Epithelial cell of esophagus (primary cell): ENCODE data around the gene PTPRN2.
"Not testable (repeated sequence)": the region's sequence is repeated elsewhere in the genome, so short reads cannot be mapped to it uniquely, and the experiment has no call there.

Source experiments
- DNase-seq: peaks from one replicate; pipeline ENCODE4 v3.0.0; 2010; ENCODE audit warnings: low read depth
- H3K4me3 ChIP-seq: 2 replicates; pipeline ENCODE4 v1.5.1; 2011; ENCODE audit warnings: mild to moderate bottlenecking, low read length, control low read depth
- TF ChIP-seq, protein P1 (sequence below): IDR thresholded peaks from 2 replicates; pipeline ENCODE4 v1.5.1; 2011; ENCODE audit warnings: low read depth, mild to moderate bottlenecking, low read length, control low read depth, inconsistent platforms; ENCODE audit not compliant: insufficient read depth; ENCODE audit errors: missing control alignments

Gene PTPRN2

DNA sequence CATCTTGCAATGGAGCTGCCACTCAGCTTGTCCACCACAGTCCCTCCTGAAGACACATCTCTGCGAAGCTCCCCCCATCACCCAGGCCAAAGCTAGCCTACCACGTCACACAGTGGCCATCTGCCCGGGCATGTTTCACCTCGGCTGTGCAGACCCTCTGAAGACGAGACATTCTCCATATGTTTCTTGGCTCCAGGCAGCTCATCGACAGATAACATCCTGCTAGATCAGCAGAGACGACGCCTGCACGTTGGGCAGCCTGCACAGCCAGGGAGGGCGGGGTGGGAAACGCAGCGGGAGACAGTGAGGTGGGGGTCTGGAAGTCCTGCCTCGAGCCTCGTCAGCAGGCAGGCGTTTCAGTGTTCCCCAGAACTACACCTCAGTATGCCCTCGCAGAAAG is 53.0 kb downstream of the PTPRN2 start:
- no peak overlapping the region for H3K4me3 ChIP-seq
- DNase-seq, result no peak
- TF ChIP-seq, protein P1, sequence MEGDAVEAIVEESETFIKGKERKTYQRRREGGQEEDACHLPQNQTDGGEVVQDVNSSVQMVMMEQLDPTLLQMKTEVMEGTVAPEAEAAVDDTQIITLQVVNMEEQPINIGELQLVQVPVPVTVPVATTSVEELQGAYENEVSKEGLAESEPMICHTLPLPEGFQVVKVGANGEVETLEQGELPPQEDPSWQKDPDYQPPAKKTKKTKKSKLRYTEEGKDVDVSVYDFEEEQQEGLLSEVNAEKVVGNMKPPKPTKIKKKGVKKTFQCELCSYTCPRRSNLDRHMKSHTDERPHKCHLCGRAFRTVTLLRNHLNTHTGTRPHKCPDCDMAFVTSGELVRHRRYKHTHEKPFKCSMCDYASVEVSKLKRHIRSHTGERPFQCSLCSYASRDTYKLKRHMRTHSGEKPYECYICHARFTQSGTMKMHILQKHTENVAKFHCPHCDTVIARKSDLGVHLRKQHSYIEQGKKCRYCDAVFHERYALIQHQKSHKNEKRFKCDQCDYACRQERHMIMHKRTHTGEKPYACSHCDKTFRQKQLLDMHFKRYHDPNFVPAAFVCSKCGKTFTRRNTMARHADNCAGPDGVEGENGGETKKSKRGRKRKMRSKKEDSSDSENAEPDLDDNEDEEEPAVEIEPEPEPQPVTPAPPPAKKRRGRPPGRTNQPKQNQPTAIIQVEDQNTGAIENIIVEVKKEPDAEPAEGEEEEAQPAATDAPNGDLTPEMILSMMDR, result no peak

- not testable (repeated sequence) for DNase-seq
Observed at GRCh38 chr7:158534134-158534515, 53.5 kb downstream of the PTPRN2 start.

DNA sequence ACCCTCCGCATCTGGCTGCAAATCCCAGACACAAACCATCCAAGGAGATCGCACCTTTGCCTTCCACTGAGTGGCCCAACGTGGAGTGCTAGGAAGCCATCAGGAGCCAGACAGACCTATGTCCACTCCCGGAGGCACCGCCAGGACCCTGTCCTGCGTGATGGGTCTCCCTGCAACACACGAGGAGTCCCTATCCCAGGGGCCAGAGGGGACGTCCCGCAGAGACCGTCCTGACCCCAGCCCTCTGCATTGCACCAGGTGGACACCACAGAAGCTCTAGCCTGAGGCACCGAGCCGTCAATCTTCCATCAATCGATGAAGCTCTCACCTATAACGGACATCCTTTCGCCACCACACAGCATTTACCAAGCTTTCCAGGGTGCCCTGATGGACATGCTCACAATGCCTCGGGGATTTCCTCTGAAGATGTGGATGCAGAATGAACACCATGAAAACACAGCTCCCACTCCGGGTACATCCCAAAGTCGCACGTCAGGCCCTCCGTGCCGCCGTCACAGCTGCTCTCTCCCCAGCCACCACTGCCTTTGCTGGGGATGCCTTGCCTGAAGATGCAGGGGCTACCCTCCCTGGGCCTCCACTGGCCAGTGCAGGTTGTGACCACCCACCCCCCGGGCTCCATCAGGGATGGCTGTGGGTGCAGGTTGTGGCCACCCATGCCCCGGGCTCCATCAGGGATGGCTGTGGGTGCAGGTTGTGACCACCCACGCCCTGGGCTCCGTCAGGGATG is 54.1 kb downstream of the PTPRN2 start:
- H3K4me3 ChIP-seq, result no peak overlapping the region
- DNase-seq, result no peak
- TF ChIP-seq, protein P1, result no peak

More at GRCh38 chr7:158534134-158534515, 53.5 kb downstream of the PTPRN2 start:
- H3K4me3 ChIP-seq, result not testable (repeated sequence)

- TF ChIP-seq, protein P1, result no peak
- no peak overlapping the region for H3K4me3 ChIP-seq
- DNase-seq, result no peak
Observed at GRCh38 chr7:158532093-158532627, 55.5 kb downstream of the PTPRN2 start.

- no peak for DNase-seq
Observed at GRCh38 chr7:158531661-158532060, 56.0 kb downstream of the PTPRN2 start.

GRCh38 chr7:158530800-158531609 is 56.6 kb downstream of the PTPRN2 start:
- DNase-seq, result no peak
- no peak overlapping the region for H3K4me3 ChIP-seq
- TF ChIP-seq, protein P1, result no peak

More at GRCh38 chr7:158531661-158532060, 56.0 kb downstream of the PTPRN2 start:
- TF ChIP-seq, protein P1, result no peak
- no peak overlapping the region for H3K4me3 ChIP-seq
